Right renal pelvis (tissue), 4 donors: ENCODE data around the gene AHRR. TPM values are rescaled to one million over a fixed set of nuclear protein-coding genes. Genes with fewer than 3 reads are reported as not detected.

Experiments used
- DNase-seq, 4 donors: peaks; one replicate each; pipeline ENCODE4 v3.0.0-alpha.2; 2013; ENCODE audit warnings: low read depth in 4 of 4, low spot score in 3 of 4, missing footprints in 1 of 4
- polyA plus RNA-seq, 4 donors: library from polyadenylated mRNA; unstranded; fragments of 120-200 nt; gene quantifications; one replicate each; pipeline ENCODE4 v1.2.1, GENCODE V29; 2013; ENCODE audit not compliant: insufficient read length in 4 of 4

Gene AHRR
- polyA plus RNA-seq, 4 donors, result 1.8 to 2.9 (median 2.4) TPM

GRCh38 chr5:405421-405820, 83.9 kb downstream of the AHRR start:
- no peak for DNase-seq

DNA sequence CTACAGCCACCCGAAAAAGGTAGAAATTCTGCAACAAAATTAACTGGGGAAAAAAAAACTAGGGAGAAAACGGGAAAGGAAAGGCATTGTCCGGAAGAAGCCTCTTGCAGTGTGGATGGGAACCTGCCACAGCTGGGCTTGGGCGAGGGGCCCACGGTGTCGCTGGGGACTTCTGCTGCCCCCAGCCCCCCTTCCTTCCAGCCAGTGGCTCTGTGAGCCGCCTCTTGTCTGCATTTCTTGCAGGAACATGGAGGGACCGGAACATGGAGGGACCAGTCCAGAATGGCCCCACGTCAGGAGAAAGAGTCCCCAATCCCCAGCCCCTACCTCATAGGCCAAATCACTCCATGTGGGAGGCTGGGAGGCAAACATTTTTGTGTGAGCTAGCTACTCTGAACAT, 84.5 kb downstream of the AHRR start:
- DNase-seq, result no peak

- DNase-seq, result no peak
These were observed 85.5 kb downstream of the AHRR start for GRCh38 chr5:407051-407450.

- no peak for DNase-seq
These were observed 86.3 kb downstream of the AHRR start for GRCh38 chr5:407801-408268.

DNA sequence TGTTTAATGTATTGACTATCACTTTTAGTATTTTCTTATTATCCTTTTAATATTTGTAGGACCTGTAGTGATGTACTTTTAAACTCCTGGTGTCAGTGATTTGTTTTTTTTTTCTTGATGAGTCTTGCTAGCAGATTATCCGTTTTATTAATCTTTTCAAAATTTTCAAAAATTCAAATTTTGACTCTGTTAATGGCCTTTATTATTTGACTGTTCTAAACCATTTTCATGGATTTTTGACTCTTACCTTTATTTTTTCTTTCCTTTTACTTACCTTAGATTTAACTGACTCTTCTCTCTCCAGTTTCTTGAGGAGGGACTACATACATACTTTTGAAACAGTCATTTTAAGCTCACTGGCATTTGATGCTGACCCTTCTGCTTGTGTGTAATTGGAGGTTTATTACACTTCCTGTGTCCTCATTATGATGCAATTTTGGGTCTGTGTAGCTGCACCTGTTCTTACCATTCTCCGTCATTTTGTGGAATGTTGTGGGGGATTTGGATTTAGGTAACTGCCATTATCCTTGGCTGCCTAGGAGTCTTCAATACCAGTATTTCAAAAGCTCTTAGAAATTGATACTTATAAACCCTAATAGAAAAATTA, 89.5 kb downstream of the AHRR start:
- no peak for DNase-seq

DNA sequence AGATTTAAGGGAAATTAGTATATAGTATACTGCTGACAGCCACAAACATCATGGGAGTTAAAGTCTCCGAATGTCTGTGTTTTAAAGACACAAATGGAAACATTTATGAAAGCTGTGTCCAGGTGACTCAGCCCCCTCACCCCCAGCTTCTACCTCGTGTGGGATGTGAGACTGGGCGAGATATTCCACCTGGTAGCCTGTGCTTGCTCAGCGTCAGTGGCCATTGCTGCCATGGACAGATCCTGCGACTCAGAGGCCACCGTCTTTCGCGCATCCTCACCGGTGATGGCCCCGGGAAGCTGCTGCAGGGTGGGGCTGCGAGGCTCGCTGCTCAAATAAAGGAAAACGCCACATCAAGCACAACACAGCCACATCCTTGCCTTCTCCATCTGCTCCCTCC, 90.2 kb downstream of the AHRR start:
- DNase-seq, result no peak

GRCh38 chr5:414991-415927, 93.7 kb downstream of the AHRR start:
- DNase-seq, result peak in 1 of 4 donors; percentile 20

DNA sequence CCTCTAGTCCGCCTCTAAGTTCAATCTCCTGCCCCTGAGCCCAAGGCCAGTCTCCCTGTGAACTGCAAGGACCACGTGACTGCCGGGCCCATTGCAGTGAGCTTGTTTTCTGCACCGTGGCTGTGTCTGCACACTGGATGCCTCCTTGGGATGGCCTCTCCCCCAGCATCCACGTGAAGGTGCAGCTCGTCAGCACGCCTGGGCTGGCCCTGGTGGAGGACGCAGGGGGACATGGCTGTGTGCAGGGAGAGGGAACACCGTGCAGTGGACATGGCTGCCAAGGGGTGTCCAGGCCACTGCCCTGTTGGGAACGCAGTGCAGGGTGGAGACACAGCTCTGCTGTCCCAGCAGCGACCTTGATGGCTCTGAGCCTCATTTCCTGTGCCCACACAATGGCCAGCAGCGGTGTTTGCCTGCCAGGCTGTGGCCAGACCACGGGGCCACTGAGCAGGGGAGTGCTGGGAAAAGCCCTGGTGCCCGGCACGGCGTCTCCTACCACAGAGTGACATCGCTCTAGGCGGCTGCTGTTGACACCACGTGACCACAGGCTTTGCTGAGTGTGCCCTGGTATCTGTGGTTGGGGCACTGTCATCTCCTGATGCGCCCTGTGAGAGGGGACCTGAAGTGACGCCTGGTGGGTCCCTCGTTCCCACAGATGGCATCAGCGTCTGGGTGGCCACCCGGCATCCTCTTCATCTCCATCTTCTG, 94.6 kb downstream of the AHRR start:
- no peak for DNase-seq

DNA sequence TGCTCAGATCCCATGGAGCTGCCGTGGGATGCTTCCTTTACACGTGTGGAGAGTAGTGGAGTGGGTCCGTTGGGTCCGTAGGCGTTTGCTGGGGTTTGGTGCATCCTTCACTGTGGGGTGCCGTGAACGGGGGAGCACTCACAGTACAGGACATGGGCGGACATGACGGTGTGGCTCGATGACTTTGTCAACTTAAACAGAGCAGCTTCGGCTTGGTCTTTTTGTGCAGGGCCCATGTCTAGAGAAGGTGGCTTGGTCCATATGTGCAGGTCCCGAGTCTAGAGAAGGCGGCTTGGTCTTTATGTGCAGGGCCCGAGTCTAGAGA, 95.1 kb downstream of the AHRR start:
- no peak for DNase-seq

GRCh38 chr5:417301-418161, 96.0 kb downstream of the AHRR start:
- no peak for DNase-seq

- no peak for DNase-seq
These were observed 96.9 kb downstream of the AHRR start for GRCh38 chr5:418162-419121.

DNA sequence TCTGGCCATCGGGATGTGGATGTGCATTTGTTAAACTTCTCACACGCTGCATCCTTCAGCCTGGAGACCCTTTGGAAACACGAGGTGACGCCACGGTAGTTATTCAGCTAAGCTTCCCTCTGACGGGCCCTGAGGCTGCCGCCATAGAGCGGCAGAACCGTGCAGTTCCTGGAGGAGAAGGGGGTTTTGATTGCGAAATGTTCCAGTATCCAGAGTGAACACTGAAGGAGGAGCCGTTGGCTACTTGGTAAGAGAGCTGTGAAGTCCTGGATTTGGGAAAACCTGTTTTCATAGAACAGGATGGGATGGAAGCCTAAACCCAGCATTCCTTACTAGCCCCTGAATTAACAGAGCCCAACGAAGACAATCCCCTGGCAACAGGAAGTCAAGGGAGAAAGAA, 98.5 kb downstream of the AHRR start:
- no peak for DNase-seq

GRCh38 chr5:420632-421286, 99.2 kb downstream of the AHRR start:
- no peak for DNase-seq

- no peak for DNase-seq
These were observed 99.9 kb downstream of the AHRR start for GRCh38 chr5:421287-421880.

DNA sequence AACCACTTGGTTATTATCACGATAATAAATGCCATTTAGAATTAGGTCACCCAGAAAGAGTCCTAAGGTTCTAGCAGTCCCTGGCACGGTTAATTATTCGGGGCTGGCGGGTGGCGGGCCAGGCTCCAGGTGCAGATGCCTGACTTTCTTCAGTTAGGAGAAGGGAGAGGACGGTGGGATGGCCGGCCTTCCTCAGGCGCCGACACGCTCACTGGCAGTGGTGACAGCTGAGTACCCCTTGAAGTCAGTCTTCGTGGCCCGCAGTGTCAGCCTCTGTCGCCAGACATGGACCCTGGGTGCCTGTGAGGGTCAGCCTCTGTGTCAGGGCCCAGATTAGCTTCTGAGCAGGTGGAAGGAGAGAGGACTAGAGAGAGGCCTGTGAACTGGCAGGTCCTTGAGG, 100.4 kb downstream of the AHRR start:
- DNase-seq, result no peak

DNA sequence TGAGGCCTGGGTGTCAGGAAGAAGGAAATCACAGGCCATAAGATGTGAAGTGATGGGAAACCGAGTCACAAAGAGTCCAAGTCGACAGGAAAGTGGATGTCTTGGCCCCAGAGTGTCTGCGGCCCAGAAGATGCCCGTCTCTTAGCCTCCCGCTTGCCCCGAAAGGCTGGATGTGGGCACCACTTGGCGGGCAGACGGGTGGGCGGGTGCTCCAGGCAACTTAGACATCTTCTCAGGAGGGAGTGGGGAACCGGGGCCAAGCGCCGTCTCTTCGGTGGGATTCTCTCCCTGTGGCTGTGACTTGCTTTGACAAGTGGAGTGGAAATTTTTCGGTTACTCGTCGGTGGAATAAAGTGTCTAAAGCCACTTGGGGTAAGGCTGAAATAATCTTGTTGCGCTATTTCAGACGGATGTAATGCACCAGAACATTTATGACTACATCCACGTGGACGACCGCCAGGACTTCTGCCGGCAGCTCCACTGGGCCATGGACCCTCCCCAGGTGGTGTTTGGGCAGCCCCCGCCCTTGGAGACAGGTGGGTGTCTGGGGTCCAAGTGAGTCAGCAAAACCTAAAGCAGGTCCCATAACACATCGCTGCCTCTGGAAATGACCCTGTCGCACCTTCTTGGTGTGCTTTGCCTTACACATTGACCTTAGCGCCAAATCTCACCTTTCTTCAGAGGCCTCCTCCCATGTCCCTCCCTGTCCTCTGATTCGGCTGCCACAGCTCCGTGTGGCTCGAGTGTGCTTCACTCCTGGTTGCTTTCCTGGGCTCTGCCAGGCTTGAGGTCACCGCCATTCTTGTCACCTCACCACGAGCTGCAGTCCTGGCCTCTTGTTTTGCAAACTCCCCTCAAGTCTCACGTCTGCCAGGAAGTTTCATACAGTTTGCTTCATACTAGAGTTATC, 101.1 kb downstream of the AHRR start:
- no peak for DNase-seq

DNA sequence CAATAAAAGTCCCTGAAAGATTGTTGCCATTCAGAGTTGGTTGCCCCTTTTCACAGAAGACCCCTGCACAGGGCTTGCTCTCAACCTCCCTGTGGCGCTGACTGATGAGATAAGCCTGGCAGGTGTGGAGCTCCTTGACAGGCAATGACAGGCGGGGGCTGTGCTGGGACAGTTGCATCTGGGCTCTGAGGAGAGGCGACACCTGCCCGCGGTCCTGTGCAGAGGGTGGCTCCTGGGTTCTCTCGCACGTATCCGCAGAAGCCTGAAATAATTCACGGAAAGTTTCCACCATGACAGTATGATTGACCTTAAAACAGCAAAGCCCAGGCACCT, 101.7 kb downstream of the AHRR start:
- no peak for DNase-seq
